K562 (cell line): ENCODE results near the gene ATXN7L1. TPM values are rescaled to one million over a fixed set of nuclear protein-coding genes. Genes with fewer than 3 reads are reported as not detected.

Source experiments
- ATAC-seq: fragments of 200-7000 bp; cut with Tn5 transposase; 3 replicates; pipeline ENCODE4 v1.9.1; 2020; ENCODE audit warnings: moderate library complexity
- BruUV-seq: library from RNA; stranded (reverse); fragments of 400-500 nt; replicated peaks from 2 replicates; lab custom pipeline; 2021; lab: Mats Ljungman, UMichigan
- CTCF ChIA-PET: fragments of 300-600 bp; formaldehyde crosslinking; extraction: SDS; loops from one replicate; lab custom pipeline; 2021; ENCODE audit warnings: low intra/inter-chr PET ratio; lab: Yijun Ruan, JAX
- POLR2A ChIA-PET: fragments of 300-600, 350-650 bp; sonication (Branson Sonifier 250); formaldehyde crosslinking; extraction: SDS; loops from one replicate; lab custom pipeline; 2021; ENCODE audit warnings: antibody characterized with exemption, inconsistent platforms; lab: Yijun Ruan, JAX
- DNase-seq, 4 experiments: peaks; one replicate each; pipeline versions ENCODE4 v3.0.0 to v3.0.0-alpha.2; 2011 to 2018; ENCODE audit warnings: low spot score in 3 of 4, mixed read lengths in 3 of 4; ENCODE audit errors: extremely low read depth in 1 of 4
- FAIRE-seq: peaks from 2 replicates; lab custom pipeline; 2011; peaks lifted over from hg19 to GRCh38; lab: Jason Lieb, UNC
- H2AFZ ChIP-seq: 2 replicates; pipeline ENCODE4 v1.6.0; 2011; ENCODE audit warnings: low read depth, low read length, control low read depth, inconsistent platforms
- H3K27ac ChIP-seq: fragments of 200-600 bp; 3 replicates; pipeline ENCODE4 v1.8.0; 2011; ENCODE audit warnings: low read depth, mild to moderate bottlenecking, control low read depth, inconsistent platforms, low read length, moderate library complexity, mixed read lengths; ENCODE audit errors: extremely low read depth
- H3K27me3 ChIP-seq, 2 experiments: fragments of 300-600 bp in 1 of 2; 2 replicates in 1 of 2; 3 replicates in 1 of 2; pipeline versions ENCODE4 v1.6.0 to v1.8.0; 2011; ENCODE audit warnings: inconsistent platforms in 2 of 2, low read length in 2 of 2, mild to moderate bottlenecking in 1 of 2, mixed read lengths in 1 of 2, moderate library complexity in 1 of 2; ENCODE audit not compliant: control insufficient read depth in 2 of 2, insufficient read depth in 2 of 2
- H3K36me3 ChIP-seq: fragments of 300-600 bp; 3 replicates; pipeline ENCODE4 v1.8.0; 2011; ENCODE audit warnings: mild to moderate bottlenecking, low read length, inconsistent platforms; ENCODE audit not compliant: control insufficient read depth, insufficient read depth
- H3K4me1 ChIP-seq, 2 experiments: fragments of 200-600 bp in 1 of 2; replicated peaks in 1 of 2; 2 replicates in 1 of 2; 3 replicates in 1 of 2; pipeline versions ENCODE4 v1.5.1 to v1.8.0; 2011; ENCODE audit warnings: inconsistent platforms in 2 of 2, low read length in 2 of 2, mild to moderate bottlenecking in 1 of 2, mixed read lengths in 1 of 2, moderate library complexity in 1 of 2; ENCODE audit not compliant: control insufficient read depth in 2 of 2, insufficient read depth in 2 of 2
- H3K4me2 ChIP-seq: 2 replicates; pipeline ENCODE4 v1.6.1; 2011; ENCODE audit warnings: low read length, control low read depth, inconsistent platforms, mixed read lengths; ENCODE audit not compliant: insufficient read depth
- H3K4me3 ChIP-seq: fragments of 200-600 bp; sonication (generic), shearing (Covaris generic); 2 replicates; pipeline ENCODE4 v1.5.1; 2016; ENCODE audit warnings: control low read depth, inconsistent platforms
- H3K79me2 ChIP-seq: fragments of 200-600 bp; 3 replicates; pipeline ENCODE4 v1.8.0; 2011; ENCODE audit warnings: low read length, inconsistent platforms; ENCODE audit not compliant: control insufficient read depth, insufficient read depth
- H3K9ac ChIP-seq, 2 experiments: 2 replicates each; pipeline versions ENCODE4 v1.6.0 to v1.6.1; 2011; ENCODE audit warnings: low read depth in 2 of 2, low read length in 2 of 2, control low read depth in 1 of 2, inconsistent platforms in 1 of 2, mild to moderate bottlenecking in 1 of 2, mixed read lengths in 1 of 2; ENCODE audit not compliant: insufficient read depth in 1 of 2
- H3K9me1 ChIP-seq: one replicate; pipeline ENCODE4 v1.6.0; 2011; ENCODE audit warnings: inconsistent platforms, mild to moderate bottlenecking, low read length, moderate library complexity; ENCODE audit not compliant: control insufficient read depth, insufficient read depth
- H3K9me3 ChIP-seq: replicated peaks from 2 replicates; pipeline ENCODE4 v1.5.1; 2011; ENCODE audit warnings: low read depth, low read length, inconsistent platforms; ENCODE audit not compliant: control insufficient read depth, insufficient read depth
- H4K20me1 ChIP-seq: replicated peaks from 2 replicates; pipeline ENCODE4 v1.6.1; 2011; ENCODE audit warnings: low read length, inconsistent platforms, mixed read lengths; ENCODE audit not compliant: control insufficient read depth, insufficient read depth
- EZH2 ChIP-seq: IDR thresholded peaks from 2 replicates; pipeline ENCODE4 v1.6.1; 2012; ENCODE audit warnings: low read depth, mild to moderate bottlenecking, inconsistent platforms, low read length, borderline replicate concordance
- MYC ChIP-seq, 2 experiments: fragments of 250-450 bp in 1 of 2; sonication (Bioruptor Pico) in 1 of 2; IDR thresholded peaks; 2 replicates each; pipeline versions ENCODE4 v1.5.1 to v1.6.1; 2012 to 2021; ENCODE audit warnings: low read depth in 2 of 2, borderline replicate concordance in 1 of 2, improper control_type of control experiment in 1 of 2, low read length in 1 of 2, mild to moderate bottlenecking in 1 of 2, moderate library complexity in 1 of 2
- SAP30 ChIP-seq: fragments of 200-600 bp; sonication (generic); IDR thresholded peaks from 2 replicates; pipeline ENCODE4 v1.6.1; 2012; ENCODE audit warnings: borderline replicate concordance, low read depth, mild to moderate bottlenecking, moderate library complexity, low read length, control low read depth, inconsistent platforms; ENCODE audit not compliant: insufficient read depth, poor library complexity, severe bottlenecking
- SMAD3 ChIP-seq: fragments of 450-650 bp; formaldehyde crosslinking; conservative IDR thresholded peaks from 2 replicates; pipeline ENCODE4 v1.4.0; 2020; ENCODE audit warnings: mild to moderate bottlenecking
- THRB ChIP-seq: fragments of 450-650 bp; formaldehyde crosslinking; conservative IDR thresholded peaks from 2 replicates; pipeline ENCODE4 v1.4.0; 2022; ENCODE audit warnings: mild to moderate bottlenecking, missing genetic modification characterization
- ZBTB8A ChIP-seq: fragments of 450-650 bp; IDR thresholded peaks from 2 replicates; pipeline ENCODE4 v1.6.1; 2018; ENCODE audit warnings: mild to moderate bottlenecking, moderate library complexity; ENCODE audit not compliant: partially characterized antibody
- ZNF316 ChIP-seq: fragments of 450-650 bp; IDR thresholded peaks from 2 replicates; pipeline ENCODE4 v1.6.1; 2016
- ZNF436 ChIP-seq: fragments of 250-450, 450-650 bp; sonication (Bioruptor Pico); formaldehyde crosslinking; IDR thresholded peaks from 2 replicates; pipeline ENCODE4 v1.7.0; 2020; ENCODE audit warnings: mild to moderate bottlenecking
- ZNF449 ChIP-seq: fragments of 250-450 bp; sonication (Bioruptor Pico); IDR thresholded peaks from 2 replicates; pipeline ENCODE4 v1.8.0; 2022; ENCODE audit warnings: moderate library complexity, mild to moderate bottlenecking, inconsistent platforms
- ZNF551 ChIP-seq: fragments of 250-450 bp; sonication (Bioruptor Pico); IDR thresholded peaks from 2 replicates; pipeline ENCODE4 v1.5.0; 2021; ENCODE audit warnings: mild to moderate bottlenecking, moderate library complexity
- ZNF609 ChIP-seq: sonication (generic); formaldehyde crosslinking; IDR thresholded peaks from 2 replicates; pipeline ENCODE4 v1.8.1; 2023; ENCODE audit warnings: missing genetic modification reagents, mild to moderate bottlenecking, borderline replicate concordance
- ZNF707 ChIP-seq: fragments of 250-450 bp; sonication (Bioruptor Pico); conservative IDR thresholded peaks from 2 replicates; pipeline ENCODE4 v1.8.0; 2022; ENCODE audit warnings: inconsistent platforms, mild to moderate bottlenecking, moderate library complexity
- ZNF785 ChIP-seq: fragments of 250-450 bp; sonication (Bioruptor Pico); IDR thresholded peaks from 2 replicates; pipeline ENCODE4 v1.4.0; 2020; ENCODE audit warnings: mild to moderate bottlenecking
- WGBS: fragments of 100-300 bp; shearing (Covaris generic); methylation state at CpG from one replicate; pipeline ENCODE4 v1.1.6; 2016; ENCODE audit warnings: low coverage, mixed read lengths; ENCODE audit not compliant: insufficient coverage; ENCODE audit errors: missing lambda C conversion rate; 5-methylcytosine and 5-hydroxymethylcytosine counted together
- in situ Hi-C: fragments of 300-500 bp; cut with MboI; formaldehyde crosslinking; loops from 4 replicates; pipeline ENCODE4 v1.15.0; 2018; ENCODE audit warnings: inconsistent platforms, mixed read lengths
- intact Hi-C: fragments of 100-400 bp; cut with micrococcal nuclease; formaldehyde crosslinking; loops from 2 replicates; pipeline ENCODE4 v1.14.2; 2022
- polyA plus RNA-seq, 8 experiments: library from polyadenylated mRNA; depleted of rRNA in 4 of 8; stranded (reverse) in 5 of 8; unstranded in 3 of 8; fragments of >200 nt; fragmentation: Nextera tagmentation in 2 of 8; fragmentation: Illumina TruSeq in 1 of 8; extraction: Ambion mirVana in 2 of 8; extraction: Trizol in 1 of 8; gene quantifications; 2 replicates each; pipeline versions ENCODE4 v1.2.1 to v1.2.3, GENCODE V29; 2011 to 2014; ENCODE audit warnings: inconsistent platforms in 1 of 8, missing spikeins in 1 of 8
- total RNA-seq, 7 experiments: library from RNA; depleted of rRNA in 6 of 7; stranded (reverse); fragments of >200 nt in 6 of 7; fragmentation: Illumina TruSeq in 2 of 7; extraction: Trizol in 2 of 7; gene quantifications; 2 replicates each; pipeline versions ENCODE4 v1.2.1 to v1.2.3, GENCODE V29; 2011 to 2021; ENCODE audit warnings: low replicate concordance in 1 of 7

The ATXN7L1 gene
- total and polyA plus RNA-seq, 9 of the 15 experiments (the other 6 are each of a cell fraction or from before 2014, with no cell fraction given) = 6.6 to 13.7 (median 10.7) TPM

DNA sequence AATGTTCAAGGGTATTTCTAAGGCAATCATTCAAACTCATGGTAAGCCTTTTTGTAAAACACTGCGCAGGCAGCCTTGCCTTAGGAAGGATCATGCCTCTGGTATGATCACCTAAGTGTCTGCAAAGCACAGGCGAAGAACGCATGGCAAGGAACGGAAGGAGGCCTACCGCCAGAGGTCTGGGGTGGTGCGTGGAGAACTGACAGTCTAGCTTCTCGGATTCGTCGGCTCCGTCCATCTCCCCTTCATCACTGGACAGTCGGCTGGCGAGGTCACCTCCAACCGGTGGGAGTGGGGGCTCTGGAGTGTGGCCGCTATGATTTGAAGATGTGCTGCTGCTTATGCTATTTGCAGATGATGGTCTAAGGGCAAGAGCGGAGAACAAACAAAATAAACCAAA, 252.5 kb downstream of the ATXN7L1 start:
- Histone ChIP-seq H3K27me3 (peaks cover 0 to 20% of the 10 kb centered on the region in 2 experiments; a peak in 1 of 5 replicates), H2AFZ (no peak overlapping the region), H3K79me2 (no peaks in the 10 kb centered on the region), H3K9me1 (no peaks in the 10 kb centered on the region), H3K9me3 (no peaks in the 10 kb centered on the region), H3K9ac (no peak overlapping the region), H3K4me3 (no peak overlapping the region), H3K36me3 (no peaks in the 10 kb centered on the region), H3K4me1 (no peaks in the 10 kb centered on the region; a peak in 1 of 5 replicates), H3K27ac (no peak overlapping the region), H3K4me2 (no peak overlapping the region), H4K20me1 (no peaks in the 10 kb centered on the region)
- FAIRE-seq = no peak
- no TSS peak for BruUV-seq
- intact Hi-C loops = no loop called here
- POLR2A ChIA-PET = interaction anchor here (1.0 kb wide), 1 partner anchor 19 kb away, joined by 3 read pairs; no protein-coding TSS in a partner anchor
- no peak for DNase-seq
- WGBS = 60% methylated on average over 15 of the region's 15 CpGs
- no peak for ATAC-seq
- CTCF ChIA-PET = no interaction called here
- in situ Hi-C loops = no loop called here
- TF ChIP-seq ZNF436 (CRISPR knock-in tag) = no peak
- TF ChIP-seq SAP30 = no peak
- no peak for TF ChIP-seq ZNF449 (CRISPR knock-in tag)
- TF ChIP-seq ZNF316 = no peak
- no peak for TF ChIP-seq ZNF609 (CRISPR knock-in tag)
- TF ChIP-seq ZNF551 (CRISPR knock-in tag) = no peak
- TF ChIP-seq ZNF785 (CRISPR knock-in tag) = no peak
- no peak for TF ChIP-seq THRB (CRISPR knock-in tag)
- no peak for TF ChIP-seq ZNF707 (CRISPR knock-in tag)
- TF ChIP-seq EZH2 = no peak
- no peak for TF ChIP-seq SMAD3 (CRISPR knock-in tag)
- no peak for TF ChIP-seq ZBTB8A
- TF ChIP-seq MYC (IDR thresholded peaks at IDR 0.05; ENCODE audit: low read depth, low read length) = no peak
- no peak for TF ChIP-seq MYC (CRISPR knock-in tag; IDR thresholded peaks at IDR 0.05; ENCODE audit: borderline replicate concordance, low read depth)
